HCT116 (cell line): ENCODE data around the gene ZCCHC24.

Experiments used
- CTCF ChIP-seq, 3 experiments: fragments of 200-600 bp in 1 of 3; sonication (generic) in 1 of 3; IDR thresholded peaks in 2 of 3; conservative IDR thresholded peaks in 1 of 3; 2 replicates each; pipeline ENCODE4 v1.5.1; 2012 to 2017; ENCODE audit warnings: low read depth in 2 of 3, low read length in 2 of 3, antibody characterized with exemption in 1 of 3, borderline replicate concordance in 1 of 3, control low read depth in 1 of 3, mild to moderate bottlenecking in 1 of 3, mixed read lengths in 1 of 3, mixed run types in 1 of 3, moderate library complexity in 1 of 3; ENCODE audit not compliant: insufficient read depth in 1 of 3
- ELF1 ChIP-seq: IDR thresholded peaks from 2 replicates; pipeline ENCODE4 v1.6.1; 2012; ENCODE audit warnings: low read depth, borderline replicate concordance
- EZH2 ChIP-seq: fragments of 200-600 bp; sonication (generic); IDR thresholded peaks from 2 replicates; pipeline ENCODE4 v1.6.1; 2017; ENCODE audit warnings: antibody characterized with exemption, mixed run types
- EZH2phosphoT487 ChIP-seq: fragments of 200-600 bp; IDR thresholded peaks from 2 replicates; pipeline ENCODE4 v1.6.1; 2018; ENCODE audit warnings: antibody characterized with exemption, borderline replicate concordance
- POLR2A ChIP-seq: IDR thresholded peaks from 2 replicates; pipeline ENCODE4 v1.7.0; 2011; ENCODE audit warnings: borderline replicate concordance; ENCODE audit not compliant: insufficient read depth, insufficient read length; ENCODE audit errors: extremely low read depth
- POLR2AphosphoS5 ChIP-seq: IDR thresholded peaks from 2 replicates; pipeline ENCODE4 v1.6.1; 2011; ENCODE audit warnings: mild to moderate bottlenecking, low read depth, low read length, moderate library complexity
- REST ChIP-seq: IDR thresholded peaks from 2 replicates; pipeline ENCODE4 v1.6.1; 2012; ENCODE audit warnings: low read depth
- SP1 ChIP-seq: IDR thresholded peaks from 2 replicates; pipeline ENCODE4 v1.6.1; 2012; ENCODE audit warnings: low read depth
- ZNF274 ChIP-seq: fragments of 200-500 bp; sonication (Bioruptor generic); IDR thresholded peaks from 2 replicates; pipeline ENCODE4 v1.6.1; 2014; ENCODE audit warnings: mild to moderate bottlenecking, low read depth, low read length, inconsistent platforms

DNA sequence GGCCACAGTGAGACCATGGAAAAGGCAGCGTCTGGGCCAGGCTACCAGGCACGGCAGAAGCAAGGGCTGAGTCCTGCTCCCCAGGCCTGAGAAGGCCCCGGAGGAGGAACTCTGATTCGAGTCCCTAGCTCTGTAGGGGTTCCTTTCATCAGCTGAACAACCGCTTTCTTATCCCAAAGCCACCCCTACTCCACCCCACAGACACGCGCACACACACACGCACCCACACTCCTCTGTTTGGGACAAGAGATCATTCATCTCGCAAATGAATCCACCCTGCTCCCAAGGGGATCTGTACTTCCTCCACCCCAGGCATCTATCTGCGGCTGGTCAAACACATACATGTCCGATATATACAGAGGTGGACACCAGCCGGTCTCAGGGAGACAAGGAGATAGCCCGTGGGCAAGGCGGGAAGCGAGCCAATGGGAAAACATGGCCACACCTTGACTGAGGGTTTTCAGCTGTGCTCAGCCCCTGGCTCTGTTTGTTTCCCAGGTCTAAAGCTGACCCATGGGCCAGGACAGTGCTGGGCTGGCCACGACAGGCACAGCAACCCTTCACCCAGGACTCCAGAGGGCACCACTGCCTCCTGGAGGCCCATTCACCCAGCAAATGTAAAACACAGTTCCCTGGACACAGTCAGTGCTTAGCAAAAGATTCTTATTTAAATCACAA, 7.3 kb downstream of the ZCCHC24 start:
- no peak for TF ChIP-seq EZH2
- peak in 2 of 3 experiments; percentile 34 to 37; a peak in 2 of 6 replicates for TF ChIP-seq CTCF (IDR thresholded peaks at IDR 0.05 in 2 of 3, conservative IDR thresholded peaks at IDR 0.05 in 1 of 3; ENCODE audit: borderline replicate concordance in 1 of 3, insufficient read depth in 1 of 3, low read depth in 2 of 3, low read length in 2 of 3)
- TF ChIP-seq ZNF274 = no peak
- no peak for TF ChIP-seq SP1
- no peak for TF ChIP-seq ELF1
- no peak for TF ChIP-seq POLR2A
- TF ChIP-seq EZH2phosphoT487 = no peak
- no peak for TF ChIP-seq REST
- no peak for TF ChIP-seq POLR2AphosphoS5
